ENCODE data around the gene AP3D1. TPM values are rescaled to one million over a fixed set of nuclear protein-coding genes. Genes with fewer than 3 reads are reported as not detected.

AP3D1 gene
- total and polyA plus RNA-seq, 9 of the 15 experiments (the other 6 are each of a cell fraction or from before 2014, with no cell fraction given), result 1.2 to 86.1 (median 35.9) TPM

DNA sequence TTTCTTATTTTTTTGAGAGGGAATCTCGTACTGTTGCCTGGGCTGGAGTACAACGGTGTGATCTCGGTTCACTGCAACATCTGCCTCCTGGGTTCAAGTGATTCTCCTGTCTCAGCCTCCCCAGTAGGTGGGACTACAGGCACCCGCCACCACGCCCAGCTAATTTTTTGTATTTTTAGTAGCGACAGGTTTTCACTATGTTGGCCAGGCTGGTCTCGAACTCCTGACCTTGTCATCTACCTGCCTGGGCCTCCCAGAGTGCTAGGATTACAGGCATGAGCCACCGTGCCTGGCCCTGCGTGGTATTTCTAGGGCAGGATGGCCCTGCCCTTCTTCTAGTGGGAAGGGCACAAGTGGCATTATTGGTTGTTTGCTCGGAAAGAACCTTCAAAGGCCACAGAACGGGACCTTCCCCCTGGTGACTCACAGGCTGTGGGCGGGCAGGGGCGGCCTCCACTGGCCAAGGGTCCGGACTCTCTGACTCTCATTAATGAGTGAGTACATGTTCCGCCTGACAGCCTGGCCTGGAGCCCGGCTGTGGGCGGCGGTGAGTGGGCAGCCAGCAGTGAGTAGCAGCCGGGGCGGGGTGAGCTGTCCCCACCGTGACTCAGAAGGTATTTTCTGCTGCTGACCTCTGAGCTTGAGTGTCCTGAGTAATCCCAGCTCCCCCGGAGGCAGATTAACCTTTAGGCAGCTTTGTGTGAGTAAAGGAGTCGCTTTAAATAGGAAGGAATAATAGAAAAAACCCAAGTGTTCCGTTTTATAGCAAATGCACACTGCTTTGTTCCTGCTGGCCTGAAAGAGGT, 17.5 kb upstream of the AP3D1 start (continued):
- no peak for TF ChIP-seq ZNF436 (CRISPR knock-in tag; IDR thresholded peaks at IDR 0.05)
- TF ChIP-seq HDAC8 (tag; IDR thresholded peaks at IDR 0.05), result no peak
- no peak for TF ChIP-seq ZKSCAN3 (CRISPR knock-in tag; IDR thresholded peaks at IDR 0.05)
- no peak for TF ChIP-seq ZNF146 (CRISPR knock-in tag; IDR thresholded peaks at IDR 0.05; ENCODE audit: unreplicated experiment)
- TF ChIP-seq, protein P1, sequence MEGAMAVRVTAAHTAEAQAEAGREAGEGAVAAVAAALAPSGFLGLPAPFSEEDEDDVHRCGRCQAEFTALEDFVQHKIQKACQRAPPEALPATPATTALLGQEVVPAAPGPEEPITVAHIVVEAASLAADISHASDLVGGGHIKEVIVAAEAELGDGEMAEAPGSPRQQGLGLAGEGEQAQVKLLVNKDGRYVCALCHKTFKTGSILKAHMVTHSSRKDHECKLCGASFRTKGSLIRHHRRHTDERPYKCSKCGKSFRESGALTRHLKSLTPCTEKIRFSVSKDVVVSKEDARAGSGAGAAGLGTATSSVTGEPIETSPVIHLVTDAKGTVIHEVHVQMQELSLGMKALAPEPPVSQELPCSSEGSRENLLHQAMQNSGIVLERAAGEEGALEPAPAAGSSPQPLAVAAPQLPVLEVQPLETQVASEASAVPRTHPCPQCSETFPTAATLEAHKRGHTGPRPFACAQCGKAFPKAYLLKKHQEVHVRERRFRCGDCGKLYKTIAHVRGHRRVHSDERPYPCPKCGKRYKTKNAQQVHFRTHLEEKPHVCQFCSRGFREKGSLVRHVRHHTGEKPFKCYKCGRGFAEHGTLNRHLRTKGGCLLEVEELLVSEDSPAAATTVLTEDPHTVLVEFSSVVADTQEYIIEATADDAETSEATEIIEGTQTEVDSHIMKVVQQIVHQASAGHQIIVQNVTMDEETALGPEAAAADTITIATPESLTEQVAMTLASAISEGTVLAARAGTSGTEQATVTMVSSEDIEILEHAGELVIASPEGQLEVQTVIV (CRISPR knock-in tag; IDR thresholded peaks at IDR 0.05; ENCODE audit: borderline replicate concordance), result no peak
- TF ChIP-seq, protein P2, sequence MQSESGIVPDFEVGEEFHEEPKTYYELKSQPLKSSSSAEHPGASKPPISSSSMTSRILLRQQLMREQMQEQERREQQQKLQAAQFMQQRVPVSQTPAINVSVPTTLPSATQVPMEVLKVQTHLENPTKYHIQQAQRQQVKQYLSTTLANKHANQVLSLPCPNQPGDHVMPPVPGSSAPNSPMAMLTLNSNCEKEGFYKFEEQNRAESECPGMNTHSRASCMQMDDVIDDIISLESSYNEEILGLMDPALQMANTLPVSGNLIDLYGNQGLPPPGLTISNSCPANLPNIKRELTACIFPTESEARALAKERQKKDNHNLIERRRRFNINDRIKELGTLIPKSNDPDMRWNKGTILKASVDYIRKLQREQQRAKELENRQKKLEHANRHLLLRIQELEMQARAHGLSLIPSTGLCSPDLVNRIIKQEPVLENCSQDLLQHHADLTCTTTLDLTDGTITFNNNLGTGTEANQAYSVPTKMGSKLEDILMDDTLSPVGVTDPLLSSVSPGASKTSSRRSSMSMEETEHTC (IDR thresholded peaks at IDR 0.05), result peak; percentile 57; the same call in 1 of the 2 replicates
- no peak for TF ChIP-seq ZNF134 (CRISPR knock-in tag; conservative IDR thresholded peaks at IDR 0.05)
- no peak for TF ChIP-seq ZNF224 (CRISPR knock-in tag; IDR thresholded peaks at IDR 0.05)
- TF ChIP-seq HDAC2 (IDR thresholded peaks at IDR 0.05), result peak; percentile 59; the same call in 1 of the 2 replicates
- TF ChIP-seq FOSL1 (tag; conservative IDR thresholded peaks at IDR 0.05), result peak; percentile 98
- TF ChIP-seq KAT7 (CRISPR knock-in tag; IDR thresholded peaks at IDR 0.05; ENCODE audit: borderline replicate concordance), result peak; percentile 66; the same call in 1 of the 2 replicates
- TF ChIP-seq CBX8 (IDR thresholded peaks at IDR 0.05; ENCODE audit: borderline replicate concordance, extremely low read depth, low read depth, low read length, poor library complexity, severe bottlenecking), result no peak
- no peak for TF ChIP-seq ZNF282 (CRISPR knock-in tag; IDR thresholded peaks at IDR 0.05)
- TF ChIP-seq ZNF175 (CRISPR knock-in tag; IDR thresholded peaks at IDR 0.05; ENCODE audit: low read depth), result peak; percentile 13; the same call in 1 of the 2 replicates
- TF ChIP-seq, protein P3, sequence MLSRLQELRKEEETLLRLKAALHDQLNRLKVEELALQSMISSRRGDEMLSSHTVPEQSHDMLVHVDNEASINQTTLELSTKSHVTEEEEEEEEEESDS (CRISPR knock-in tag; IDR thresholded peaks at IDR 0.05), result no peak
- TF ChIP-seq ZNF77 (CRISPR knock-in tag; IDR thresholded peaks at IDR 0.05), result no peak
- TF ChIP-seq, protein P4, sequence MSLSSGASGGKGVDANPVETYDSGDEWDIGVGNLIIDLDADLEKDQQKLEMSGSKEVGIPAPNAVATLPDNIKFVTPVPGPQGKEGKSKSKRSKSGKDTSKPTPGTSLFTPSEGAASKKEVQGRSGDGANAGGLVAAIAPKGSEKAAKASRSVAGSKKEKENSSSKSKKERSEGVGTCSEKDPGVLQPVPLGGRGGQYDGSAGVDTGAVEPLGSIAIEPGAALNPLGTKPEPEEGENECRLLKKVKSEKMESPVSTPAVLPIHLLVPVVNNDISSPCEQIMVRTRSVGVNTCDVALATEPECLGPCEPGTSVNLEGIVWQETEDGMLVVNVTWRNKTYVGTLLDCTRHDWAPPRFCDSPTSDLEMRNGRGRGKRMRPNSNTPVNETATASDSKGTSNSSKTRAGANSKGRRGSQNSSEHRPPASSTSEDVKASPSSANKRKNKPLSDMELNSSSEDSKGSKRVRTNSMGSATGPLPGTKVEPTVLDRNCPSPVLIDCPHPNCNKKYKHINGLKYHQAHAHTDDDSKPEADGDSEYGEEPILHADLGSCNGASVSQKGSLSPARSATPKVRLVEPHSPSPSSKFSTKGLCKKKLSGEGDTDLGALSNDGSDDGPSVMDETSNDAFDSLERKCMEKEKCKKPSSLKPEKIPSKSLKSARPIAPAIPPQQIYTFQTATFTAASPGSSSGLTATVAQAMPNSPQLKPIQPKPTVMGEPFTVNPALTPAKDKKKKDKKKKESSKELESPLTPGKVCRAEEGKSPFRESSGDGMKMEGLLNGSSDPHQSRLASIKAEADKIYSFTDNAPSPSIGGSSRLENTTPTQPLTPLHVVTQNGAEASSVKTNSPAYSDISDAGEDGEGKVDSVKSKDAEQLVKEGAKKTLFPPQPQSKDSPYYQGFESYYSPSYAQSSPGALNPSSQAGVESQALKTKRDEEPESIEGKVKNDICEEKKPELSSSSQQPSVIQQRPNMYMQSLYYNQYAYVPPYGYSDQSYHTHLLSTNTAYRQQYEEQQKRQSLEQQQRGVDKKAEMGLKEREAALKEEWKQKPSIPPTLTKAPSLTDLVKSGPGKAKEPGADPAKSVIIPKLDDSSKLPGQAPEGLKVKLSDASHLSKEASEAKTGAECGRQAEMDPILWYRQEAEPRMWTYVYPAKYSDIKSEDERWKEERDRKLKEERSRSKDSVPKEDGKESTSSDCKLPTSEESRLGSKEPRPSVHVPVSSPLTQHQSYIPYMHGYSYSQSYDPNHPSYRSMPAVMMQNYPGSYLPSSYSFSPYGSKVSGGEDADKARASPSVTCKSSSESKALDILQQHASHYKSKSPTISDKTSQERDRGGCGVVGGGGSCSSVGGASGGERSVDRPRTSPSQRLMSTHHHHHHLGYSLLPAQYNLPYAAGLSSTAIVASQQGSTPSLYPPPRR (CRISPR knock-in tag; IDR thresholded peaks at IDR 0.05; ENCODE audit: borderline replicate concordance), result no peak
- no peak for TF ChIP-seq ZNF766 (CRISPR knock-in tag; conservative IDR thresholded peaks at IDR 0.05)
- no peak for TF ChIP-seq SAFB2 (IDR thresholded peaks at IDR 0.05; ENCODE audit: borderline replicate concordance, low read depth, low read length, severe bottlenecking)
